Activated CD8-positive, alpha-beta T cell treated with anti-CD3 and anti-CD28 coated beads for 36 hours (primary cell): Measurements from ENCODE around the gene TLE6. TPM values are rescaled to one million over a fixed set of nuclear protein-coding genes. Genes with fewer than 3 reads are reported as not detected.
A peak's percentile ranks its signal among the peaks of the same experiment; 100 is the strongest.

Experiments used
- ATAC-seq: fragments of 200-7000 bp; cut with Tn5 transposase; one replicate; pipeline ENCODE4 v1.10.0; 2021; ENCODE audit warnings: mild to moderate bottlenecking, moderate library complexity
- CTCF ChIA-PET: fragments of 350-600 bp; sonication (Branson Sonifier 250); formaldehyde crosslinking; loops from one replicate; lab custom pipeline; 2021; ENCODE audit warnings: antibody characterized with exemption; lab: Charles Lee
- POLR2A ChIA-PET: fragments of 350-600 bp; sonication (Branson Sonifier 250); formaldehyde crosslinking; loops from one replicate; lab custom pipeline; 2021; ENCODE audit warnings: antibody characterized with exemption; lab: Charles Lee
- DNase-seq: peaks from one replicate; pipeline ENCODE4 v3.0.0-alpha.2; 2020
- H3K27ac Mint-ChIP-seq: one replicate; pipeline ENCODE4 v1.8.0; 2021; ENCODE audit warnings: mild to moderate bottlenecking, mixed read lengths
- H3K27me3 Mint-ChIP-seq: one replicate; pipeline ENCODE4 v1.8.0; 2021; ENCODE audit warnings: mixed read lengths
- H3K36me3 Mint-ChIP-seq: one replicate; pipeline ENCODE4 v1.8.0; 2021; ENCODE audit warnings: low read depth, mixed read lengths
- H3K4me1 Mint-ChIP-seq: one replicate; pipeline ENCODE4 v1.8.0; 2021; ENCODE audit warnings: low read depth, mixed read lengths
- H3K4me3 Mint-ChIP-seq: one replicate; pipeline ENCODE4 v1.8.0; 2021; ENCODE audit warnings: mild to moderate bottlenecking, moderate library complexity, mixed read lengths
- H3K9me3 Mint-ChIP-seq: one replicate; pipeline ENCODE4 v1.8.0; 2021; ENCODE audit warnings: mixed read lengths
- intact Hi-C: fragments of 100-400 bp; cut with micrococcal nuclease; formaldehyde crosslinking; loops from one replicate; pipeline ENCODE4 v1.10.0; 2022
- total RNA-seq, 2 experiments: library from RNA; stranded (reverse); gene quantifications; one replicate each; pipeline ENCODE4 v1.2.3, GENCODE V29; 2021
- TF ChIP-seq, protein P1 (sequence below): fragments of 200-600 bp; IDR thresholded peaks from one replicate; pipeline ENCODE4 v1.8.0; 2022; ENCODE audit warnings: antibody characterized with exemption, mild to moderate bottlenecking

Gene TLE6
- total RNA-seq, 2 experiments from 2014 or later = 3.5 to 5.1 TPM

- POLR2A ChIA-PET = interaction anchor here (1.3 kb wide), 1 partner anchor 58 kb away, joined by 3 read pairs; no protein-coding TSS in a partner anchor
- Mint-ChIP-seq H3K4me3 (peak overlapping the region; percentile 82), H3K9me3 (no peaks in the 10 kb centered on the region), H3K27ac (no peak overlapping the region), H3K27me3 (peaks cover 7% of the 10 kb centered on the region), H3K36me3 (no peaks in the 10 kb centered on the region), H3K4me1 (peaks cover 18% of the 10 kb centered on the region)
- no peak for ATAC-seq
- CTCF ChIA-PET = interaction anchor here (0.6 to 5.2 kb wide), 4 partner anchors 15 to 168 kb away, joined by 3 to 22 read pairs (median 8); no protein-coding TSS in a partner anchor
- no peak for DNase-seq
- TF ChIP-seq, protein P1, sequence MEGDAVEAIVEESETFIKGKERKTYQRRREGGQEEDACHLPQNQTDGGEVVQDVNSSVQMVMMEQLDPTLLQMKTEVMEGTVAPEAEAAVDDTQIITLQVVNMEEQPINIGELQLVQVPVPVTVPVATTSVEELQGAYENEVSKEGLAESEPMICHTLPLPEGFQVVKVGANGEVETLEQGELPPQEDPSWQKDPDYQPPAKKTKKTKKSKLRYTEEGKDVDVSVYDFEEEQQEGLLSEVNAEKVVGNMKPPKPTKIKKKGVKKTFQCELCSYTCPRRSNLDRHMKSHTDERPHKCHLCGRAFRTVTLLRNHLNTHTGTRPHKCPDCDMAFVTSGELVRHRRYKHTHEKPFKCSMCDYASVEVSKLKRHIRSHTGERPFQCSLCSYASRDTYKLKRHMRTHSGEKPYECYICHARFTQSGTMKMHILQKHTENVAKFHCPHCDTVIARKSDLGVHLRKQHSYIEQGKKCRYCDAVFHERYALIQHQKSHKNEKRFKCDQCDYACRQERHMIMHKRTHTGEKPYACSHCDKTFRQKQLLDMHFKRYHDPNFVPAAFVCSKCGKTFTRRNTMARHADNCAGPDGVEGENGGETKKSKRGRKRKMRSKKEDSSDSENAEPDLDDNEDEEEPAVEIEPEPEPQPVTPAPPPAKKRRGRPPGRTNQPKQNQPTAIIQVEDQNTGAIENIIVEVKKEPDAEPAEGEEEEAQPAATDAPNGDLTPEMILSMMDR = no peak
- intact Hi-C loops = no loop called here
These were observed 903 bp downstream of the TLE6 start for GRCh38 chr19:2978166-2978767.

- Mint-ChIP-seq H3K36me3 (no peaks in the 10 kb centered on the region), H3K27ac (no peak overlapping the region), H3K9me3 (no peaks in the 10 kb centered on the region), H3K4me3 (no peak overlapping the region), H3K4me1 (peaks cover 18% of the 10 kb centered on the region), H3K27me3 (peaks cover 11% of the 10 kb centered on the region)
- DNase-seq = no peak
- intact Hi-C loops = no loop called here
- TF ChIP-seq, protein P1 = no peak
- CTCF ChIA-PET = no interaction called here
- no peak for ATAC-seq
- POLR2A ChIA-PET = no interaction called here
These were observed 1.4 kb downstream of the TLE6 start for GRCh38 chr19:2978772-2979171.

GRCh38 chr19:2981898-2982297 lies 4.5 kb downstream of the TLE6 start:
- Mint-ChIP-seq H3K27ac (no peak overlapping the region), H3K4me3 (no peak overlapping the region), H3K27me3 (peaks cover 12% of the 10 kb centered on the region), H3K4me1 (peaks cover 6% of the 10 kb centered on the region), H3K9me3 (no peaks in the 10 kb centered on the region), H3K36me3 (no peaks in the 10 kb centered on the region)
- ATAC-seq (no peak), DNase-seq (no peak)
- intact Hi-C loops = no loop called here
- TF ChIP-seq, protein P1 = no peak
- ChIA-PET POLR2A (interaction anchor here (1.1 kb wide), 1 partner anchor 76 kb away, joined by 3 read pairs; no protein-coding TSS in a partner anchor), CTCF (interaction anchor here (0.9 kb wide), 1 partner anchor 127 kb away, joined by 3 read pairs; no protein-coding TSS in a partner anchor)

DNA sequence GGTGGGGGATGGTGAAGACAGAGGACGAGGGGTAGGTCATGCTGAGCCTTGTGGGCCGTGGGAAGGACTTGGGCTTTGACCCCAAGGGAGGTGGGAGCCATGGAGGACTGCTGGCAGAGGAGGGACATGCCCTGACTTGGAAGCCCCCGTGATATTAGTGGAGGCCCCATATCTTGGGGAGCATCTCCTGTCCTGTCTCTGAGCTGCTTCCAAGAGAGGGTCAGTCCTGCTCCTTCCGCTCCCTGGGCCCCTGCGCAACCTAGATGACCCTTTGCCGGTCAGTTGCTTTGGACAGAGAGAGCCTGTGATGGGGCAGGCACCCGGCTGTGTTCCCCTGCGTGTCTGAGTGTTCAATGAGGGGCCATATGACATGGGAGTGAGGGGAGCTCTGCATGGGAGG lies 5.2 kb downstream of the TLE6 start:
- no peaks in the 10 kb centered on the region for H3K9me3 Mint-ChIP-seq
- no peak for DNase-seq

DNA sequence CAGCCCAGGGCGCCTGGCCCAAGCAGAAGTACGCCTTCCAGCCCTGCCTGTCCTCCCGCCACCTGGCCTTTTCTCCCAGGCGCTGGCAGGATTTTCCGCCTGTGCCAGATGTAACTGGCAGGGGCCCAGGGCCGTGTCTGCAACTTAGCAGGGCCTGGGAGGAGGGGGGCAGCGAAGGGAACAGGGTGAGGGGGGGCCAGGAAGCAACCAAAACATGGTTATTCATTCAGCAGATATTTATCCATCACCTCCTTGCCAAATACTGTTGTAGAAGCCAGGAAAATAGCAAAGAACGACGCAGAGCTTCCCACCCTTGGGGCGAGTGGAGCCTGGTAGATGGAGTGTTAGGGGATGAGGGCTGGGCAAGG lies 5.6 kb downstream of the TLE6 start:
- Mint-ChIP-seq H3K27me3 (peaks cover 13% of the 10 kb centered on the region), H3K27ac (no peak overlapping the region), H3K4me3 (no peak overlapping the region), H3K4me1 (no peaks in the 10 kb centered on the region), H3K9me3 (no peaks in the 10 kb centered on the region), H3K36me3 (no peaks in the 10 kb centered on the region)
- ChIA-PET POLR2A (no interaction called here), CTCF (no interaction called here)
- TF ChIP-seq, protein P1 = no peak
- DNase-seq (no peak), ATAC-seq (no peak)
- intact Hi-C loops = no loop called here

More for the DNA sequence above, 5.2 kb downstream of the TLE6 start:
- H3K27ac Mint-ChIP-seq = no peak overlapping the region
- intact Hi-C loops = no loop called here
- H3K4me1 Mint-ChIP-seq = peaks cover 3% of the 10 kb centered on the region
- TF ChIP-seq, protein P1 = no peak
- CTCF ChIA-PET = no interaction called here
- H3K27me3 Mint-ChIP-seq = peaks cover 13% of the 10 kb centered on the region
- POLR2A ChIA-PET = interaction anchor here (1.1 kb wide), 1 partner anchor 75 kb away, joined by 3 read pairs; no protein-coding TSS in a partner anchor
- H3K4me3 Mint-ChIP-seq = no peak overlapping the region
- H3K36me3 Mint-ChIP-seq = no peaks in the 10 kb centered on the region
- no peak for ATAC-seq
